Activated gamma-delta T cell treated with Interleukin-2 at 50 U/mL for 16 hours (primary cell): ENCODE measurements around the gene MYH7.

Experiments used
- DNase-seq: peaks from one replicate; pipeline ENCODE4 v3.0.0-alpha.2; 2020

Gene MYH7

DNA sequence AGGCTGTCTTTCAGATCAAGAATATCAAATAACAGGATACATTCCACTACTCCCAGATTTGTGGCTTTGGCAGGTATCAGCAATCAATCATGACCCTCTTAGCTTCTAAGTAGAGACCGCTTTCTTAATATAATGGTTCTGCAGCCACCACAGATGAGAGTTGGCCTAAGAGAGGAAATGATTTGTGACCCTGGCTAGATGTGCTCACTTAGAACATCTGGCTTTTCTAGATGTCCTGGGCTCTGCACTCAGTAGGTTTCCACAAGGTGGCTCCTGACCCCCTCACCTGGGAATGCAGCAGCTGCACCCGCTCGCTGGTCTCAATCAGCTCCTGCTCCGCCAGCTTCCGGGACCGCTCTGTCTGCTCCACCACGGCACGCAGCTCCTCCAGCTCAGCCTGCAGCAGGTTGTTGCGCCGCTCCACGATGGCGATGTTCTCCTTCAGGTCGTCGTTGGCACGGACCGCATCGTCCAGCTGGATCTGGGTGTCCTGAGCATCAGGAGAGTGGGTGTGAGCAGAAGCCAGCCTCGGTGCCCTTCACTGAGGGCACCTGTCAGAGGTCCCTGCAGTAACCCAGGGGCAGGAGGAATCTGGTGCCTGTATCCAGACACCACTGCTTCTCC is 49.7 kb downstream of the MYH7 start:
- DNase-seq: no peak

- DNase-seq: no peak
Observed at GRCh38 chr14:23385244-23385641, 50.2 kb downstream of the MYH7 start.

DNA sequence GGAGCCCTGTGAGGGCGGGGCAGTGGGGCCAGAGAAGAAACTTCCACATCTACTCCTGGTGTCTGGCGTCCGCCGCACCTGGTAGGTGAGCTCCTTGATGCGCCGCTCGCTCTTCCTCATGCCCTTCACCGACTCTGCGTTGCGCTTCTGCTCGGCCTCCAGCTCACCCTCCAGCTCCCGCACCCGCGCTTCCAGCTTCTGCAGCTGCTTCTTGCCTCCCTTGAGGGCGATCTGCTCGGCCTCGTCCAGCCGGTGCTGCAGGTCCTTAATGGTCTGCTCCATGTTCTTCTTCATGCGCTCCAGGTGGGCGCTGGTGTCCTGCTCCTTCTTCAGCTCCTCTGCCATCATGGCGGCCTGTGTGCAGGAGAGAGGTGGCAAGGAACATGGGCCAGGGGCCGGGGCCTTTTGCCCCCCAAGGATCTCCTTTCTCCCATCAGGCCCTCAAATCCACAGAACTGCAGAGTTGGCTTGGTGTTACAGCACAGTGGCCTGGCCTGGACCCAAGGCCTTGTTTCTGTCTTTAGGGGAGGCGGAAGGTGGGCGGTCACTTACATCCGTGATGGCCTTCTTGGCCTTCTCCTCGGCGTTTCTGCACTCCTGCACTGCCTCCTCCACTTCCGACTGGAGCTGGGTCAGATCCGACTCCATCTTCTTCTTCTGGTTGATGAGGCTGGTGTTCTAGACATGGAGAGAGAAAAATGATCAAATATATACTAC is 50.9 kb downstream of the MYH7 start:
- no peak for DNase-seq

DNA sequence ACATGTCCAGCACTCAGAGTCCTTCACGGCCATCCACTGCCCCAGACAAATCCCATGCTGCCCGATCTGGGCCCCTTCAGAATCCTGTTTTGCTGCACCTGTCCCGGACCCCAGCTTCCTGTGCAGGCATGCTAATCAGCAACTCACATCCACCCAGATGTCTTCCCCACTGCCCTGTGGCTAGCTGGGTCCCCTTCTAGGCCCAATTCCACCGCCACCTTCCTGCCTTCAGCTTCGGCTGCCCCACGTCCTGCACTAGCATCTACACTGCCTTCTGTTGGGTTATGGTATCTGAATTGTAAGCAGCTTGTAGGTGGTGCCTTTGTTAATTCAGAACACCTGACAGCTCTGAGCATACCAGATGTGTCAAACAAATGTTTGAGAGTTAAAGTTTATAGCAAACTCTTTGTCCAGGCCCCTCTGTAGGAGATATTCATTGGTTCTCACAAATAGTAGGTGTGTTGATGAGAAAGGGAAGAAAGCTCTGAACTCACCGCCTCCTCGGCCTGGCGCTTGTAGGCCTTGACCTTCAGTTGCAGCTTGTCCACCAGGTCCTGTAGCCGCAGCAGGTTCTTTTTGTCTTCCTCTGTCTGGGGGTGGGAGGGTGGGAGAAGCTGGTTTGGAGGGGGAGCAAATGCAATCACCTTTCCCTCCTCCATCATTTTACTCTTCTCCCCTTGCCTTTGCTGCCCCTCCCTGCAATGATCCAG is 52.6 kb downstream of the MYH7 start:
- DNase-seq: no peak

- no peak for DNase-seq
Observed at GRCh38 chr14:23382276-23382675, 53.2 kb downstream of the MYH7 start.

DNA sequence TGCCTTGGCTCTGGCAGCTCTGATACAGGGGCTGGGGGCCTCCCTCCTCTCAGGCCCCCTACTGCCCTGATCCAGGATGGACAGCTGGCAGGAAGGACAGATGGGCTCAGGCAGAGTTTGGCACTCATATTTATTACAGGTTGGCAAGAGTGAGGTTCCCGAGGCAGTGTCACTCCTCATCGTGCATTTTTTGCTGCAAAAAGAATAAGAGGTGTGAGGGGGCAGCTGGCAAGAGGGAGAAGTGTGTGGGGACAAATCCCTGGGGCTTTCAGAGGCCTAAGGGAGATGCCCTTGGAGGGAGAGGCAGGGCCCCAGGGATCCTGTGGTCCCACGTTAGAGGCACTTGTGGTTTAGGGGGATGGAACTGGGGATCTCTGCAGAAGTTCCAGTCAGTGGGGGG is 53.6 kb downstream of the MYH7 start:
- DNase-seq: no peak

DNA sequence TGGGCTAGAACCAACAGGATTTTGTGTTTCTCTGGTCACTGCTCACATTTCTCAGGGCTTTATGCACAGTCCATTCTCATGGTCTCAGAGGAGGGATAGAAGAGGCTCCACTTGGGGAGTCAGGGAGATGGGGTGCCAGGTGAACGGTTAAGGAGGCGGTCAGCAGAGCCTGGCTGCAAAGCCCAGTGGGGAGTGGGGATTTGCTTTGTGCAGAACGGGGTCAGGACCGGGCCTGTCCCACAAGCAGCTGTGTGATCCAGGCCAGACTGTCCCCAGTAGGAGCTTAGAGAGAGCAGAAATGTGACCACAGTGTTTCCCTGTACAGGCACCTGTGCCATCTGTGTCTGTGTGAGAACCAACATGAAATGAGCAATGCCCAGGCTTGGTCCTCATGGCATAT is 54.5 kb downstream of the MYH7 start:
- no peak for DNase-seq

GRCh38 chr14:23380197-23380914 is 55.1 kb downstream of the MYH7 start:
- DNase-seq: no peak

- DNase-seq: peak; percentile 66
Observed at GRCh38 chr14:23379366-23380196, 55.9 kb downstream of the MYH7 start.

GRCh38 chr14:23378612-23379220 is 56.7 kb downstream of the MYH7 start:
- DNase-seq: no peak

DNA sequence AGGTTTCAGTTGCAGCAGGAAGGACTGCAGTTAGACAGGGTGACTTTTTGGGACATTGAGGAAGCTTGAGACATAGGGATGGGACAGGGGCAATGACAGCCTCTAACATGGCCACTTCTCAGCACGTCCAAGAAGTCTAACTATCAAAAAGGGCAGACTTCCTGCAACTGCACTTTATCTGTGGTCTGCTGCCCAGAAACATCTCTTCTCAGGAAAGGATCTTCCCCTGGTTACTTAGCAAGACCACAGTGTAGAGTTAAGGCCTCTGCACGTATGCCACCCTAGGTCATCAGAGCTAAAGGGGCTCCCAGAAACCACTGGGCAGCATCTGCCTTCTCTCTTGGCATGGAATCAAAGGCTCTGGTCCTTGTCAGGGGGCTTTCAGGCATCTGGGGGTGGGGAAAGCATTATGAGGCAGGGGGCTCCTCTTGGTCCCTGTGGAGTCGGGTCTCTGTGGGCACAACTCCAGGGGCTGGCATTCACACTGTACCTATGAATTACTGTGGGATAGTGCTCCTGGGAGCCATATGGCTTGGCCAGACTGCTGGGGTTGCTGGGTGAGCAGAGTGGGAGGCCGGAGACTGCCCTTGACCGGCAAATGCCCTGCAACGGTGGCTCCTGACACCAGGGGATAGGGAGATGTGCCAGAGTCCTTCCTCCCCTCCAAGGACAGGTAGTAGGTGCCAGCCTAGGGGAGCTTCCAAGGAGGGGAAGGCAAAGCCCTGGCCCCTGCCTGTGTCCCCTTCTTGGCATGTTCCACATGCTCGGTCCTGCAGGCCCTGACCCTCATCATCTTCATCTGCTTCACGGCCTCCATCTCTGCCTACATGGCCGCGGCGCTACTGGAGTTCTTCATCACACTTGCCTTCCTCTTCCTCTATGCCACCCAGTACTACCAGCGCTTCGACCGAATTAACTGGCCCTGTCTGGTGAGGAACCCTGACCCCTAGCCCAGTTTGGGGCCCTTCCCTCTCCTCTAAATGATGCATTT is 57.6 kb downstream of the MYH7 start:
- no peak for DNase-seq

DNA sequence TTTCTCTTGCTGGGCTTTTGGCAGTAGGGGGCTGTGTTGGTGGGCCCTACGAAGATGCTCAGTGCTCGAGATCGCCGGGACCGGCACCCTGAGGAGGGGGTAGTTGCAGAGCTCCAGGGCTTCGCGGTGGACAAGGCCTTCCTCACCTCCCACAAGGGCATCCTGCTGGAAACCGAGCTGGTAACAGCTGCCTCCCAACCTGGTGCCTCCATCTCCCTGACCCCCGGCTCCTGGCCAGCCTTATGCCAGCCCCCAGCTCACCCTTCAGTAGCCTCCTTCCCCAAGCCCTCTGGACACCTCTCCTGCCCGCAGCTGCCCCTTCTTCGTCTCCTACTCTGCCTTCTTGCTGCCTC is 58.3 kb downstream of the MYH7 start:
- DNase-seq: no peak

DNA sequence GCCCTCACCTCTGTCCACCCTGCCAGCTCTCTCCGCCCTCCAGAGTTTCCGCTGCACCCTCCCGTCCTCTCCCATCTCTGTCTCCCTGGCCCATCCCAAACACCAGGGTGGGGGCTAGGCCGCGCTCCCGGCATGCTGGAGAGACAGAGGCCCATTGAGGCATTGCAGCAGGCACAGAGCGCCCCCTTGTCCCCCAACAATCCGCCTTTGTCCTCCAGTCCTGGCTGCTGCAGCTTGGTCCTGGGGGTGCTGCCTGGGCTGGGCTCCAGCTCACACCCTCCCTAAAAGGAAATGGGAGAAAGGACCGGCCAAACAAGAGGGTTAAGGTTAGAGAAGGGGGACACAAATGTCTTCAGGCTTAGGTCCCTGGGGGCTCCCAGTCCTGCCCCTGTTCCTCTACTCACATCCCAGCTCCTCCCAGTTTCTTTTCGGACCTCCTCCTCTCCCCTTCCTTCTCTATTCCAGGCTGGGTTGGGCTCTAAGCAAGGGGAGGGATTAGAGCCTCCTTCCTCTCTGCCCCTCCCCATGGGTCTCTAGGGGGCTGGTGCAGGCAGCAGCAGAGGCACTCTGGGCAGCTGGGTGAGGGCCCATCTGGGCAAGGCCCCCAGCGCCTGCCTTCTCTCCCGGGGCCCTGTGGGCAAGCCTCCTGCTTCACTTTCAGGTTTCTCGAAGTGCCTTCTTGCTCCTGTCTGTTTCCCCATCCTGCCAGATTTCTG is 58.8 kb downstream of the MYH7 start, which contains the start of gene CMTM5:
TSS of gene CMTM5 (plus strand) at position 565 of the 716 bp plus-strand sequence. CDS start 206 bp downstream, outside the sequence.
- no peak for DNase-seq

DNA sequence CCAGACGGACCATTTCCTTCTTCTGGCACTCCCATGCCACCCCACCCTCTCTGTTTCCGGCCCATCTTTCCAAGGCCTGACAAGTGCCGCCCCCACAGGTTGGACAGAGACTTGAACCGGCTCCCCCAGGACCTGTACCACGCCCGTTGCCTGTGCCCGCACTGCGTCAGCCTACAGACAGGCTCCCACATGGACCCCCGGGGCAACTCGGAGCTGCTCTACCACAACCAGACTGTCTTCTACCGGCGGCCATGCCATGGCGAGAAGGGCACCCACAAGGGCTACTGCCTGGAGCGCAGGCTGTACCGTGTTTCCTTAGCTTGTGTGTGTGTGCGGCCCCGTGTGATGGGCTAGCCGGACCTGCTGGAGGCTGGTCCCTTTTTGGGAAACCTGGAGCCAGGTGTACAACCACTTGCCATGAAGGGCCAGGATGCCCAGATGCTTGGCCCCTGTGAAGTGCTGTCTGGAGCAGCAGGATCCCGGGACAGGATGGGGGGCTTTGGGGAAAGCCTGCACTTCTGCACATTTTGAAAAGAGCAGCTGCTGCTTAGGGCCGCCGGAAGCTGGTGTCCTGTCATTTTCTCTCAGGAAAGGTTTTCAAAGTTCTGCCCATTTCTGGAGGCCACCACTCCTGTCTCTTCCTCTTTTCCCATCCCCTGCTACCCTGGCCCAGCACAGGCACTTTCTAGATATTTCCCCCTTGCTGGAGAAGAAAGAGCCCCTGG is 59.8 kb downstream of the MYH7 start:
- no peak for DNase-seq

DNA sequence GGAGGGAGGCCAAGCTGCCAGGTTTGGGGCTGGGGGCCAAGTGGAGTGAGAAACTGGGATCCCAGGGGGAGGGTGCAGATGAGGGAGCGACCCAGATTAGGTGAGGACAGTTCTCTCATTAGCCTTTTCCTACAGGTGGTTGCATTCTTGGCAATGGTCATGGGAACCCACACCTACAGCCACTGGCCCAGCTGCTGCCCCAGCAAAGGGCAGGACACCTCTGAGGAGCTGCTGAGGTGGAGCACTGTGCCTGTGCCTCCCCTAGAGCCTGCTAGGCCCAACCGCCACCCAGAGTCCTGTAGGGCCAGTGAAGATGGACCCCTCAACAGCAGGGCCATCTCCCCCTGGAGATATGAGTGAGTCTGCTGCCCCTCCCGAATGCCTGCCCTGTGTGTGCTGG is 62.4 kb downstream of the MYH7 start:
- DNase-seq: no peak

GRCh38 chr14:23372509-23372908 is 63.0 kb downstream of the MYH7 start, which contains the start of gene IL25:
Gene IL25 (plus strand): TSS chr14:23372809.
- DNase-seq: no peak

- DNase-seq: no peak
Observed at GRCh38 chr14:23371865-23372264, 63.6 kb downstream of the MYH7 start.

DNA sequence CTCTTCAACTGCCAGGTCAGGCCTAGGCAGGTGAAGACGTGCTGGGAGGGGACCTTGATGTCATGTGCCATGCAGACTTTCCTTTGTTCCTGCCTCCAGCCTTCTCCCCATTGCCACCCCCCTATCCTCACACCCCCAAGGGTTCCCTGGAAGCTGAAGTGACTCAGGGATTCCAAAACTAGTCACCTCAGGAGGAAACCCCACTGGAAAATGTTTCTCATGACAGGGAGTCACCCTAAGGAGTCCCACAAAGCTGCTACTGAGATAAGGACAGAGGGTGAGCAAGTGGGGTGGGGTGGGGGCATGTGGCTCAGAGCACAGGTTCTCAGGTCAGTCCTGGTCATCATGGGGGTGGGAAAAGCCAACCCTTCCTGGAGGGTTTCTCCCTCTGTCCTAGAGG is 65.2 kb downstream of the MYH7 start:
- no peak for DNase-seq

DNA sequence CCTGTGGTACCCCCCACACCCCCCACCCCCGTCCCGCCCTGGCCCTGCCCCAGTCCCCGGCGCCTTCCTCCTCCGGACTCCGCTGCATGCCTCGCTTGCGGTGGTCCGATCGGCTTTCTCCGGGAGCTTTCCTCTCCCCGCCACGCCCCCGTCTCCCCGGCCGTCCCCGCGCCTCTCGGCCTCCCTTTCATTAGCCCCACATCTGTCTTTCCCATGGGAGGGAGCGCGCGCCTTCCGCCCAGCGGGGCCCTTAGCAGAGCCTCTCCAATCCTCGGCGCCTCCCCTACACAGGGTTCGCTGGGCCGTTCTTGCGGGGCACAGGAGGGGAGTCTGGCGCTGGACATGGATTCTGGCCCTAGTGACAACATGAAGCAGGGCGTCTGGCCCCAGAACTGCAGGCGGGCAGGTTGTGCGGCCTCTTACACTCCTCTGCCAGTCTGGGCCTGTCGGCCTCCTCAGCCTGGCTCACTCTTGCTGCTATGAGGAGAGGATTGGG is 69.0 kb downstream of the MYH7 start:
- no peak for DNase-seq
